Cardiac muscle cell (in vitro differentiated cells and primary cell): ENCODE measurements around the gene LAMB4. TPM values are rescaled to one million over a fixed set of nuclear protein-coding genes. Genes with fewer than 3 reads are reported as not detected.

Experiments
- DNase-seq, 2 donors: peaks; one replicate each; pipeline versions ENCODE4 v3.0.0 to v3.0.0-alpha.2; 2010 to 2017; ENCODE audit warnings: low read depth in 1 of 2, low spot score in 1 of 2
- H3K27ac ChIP-seq: fragments of 200-600 bp; sonication (generic); 2 replicates; pipeline ENCODE4 v1.5.1; 2016
- H3K27me3 ChIP-seq: fragments of 200-600 bp; sonication (generic); 2 replicates; pipeline ENCODE4 v1.6.0; 2016; ENCODE audit warnings: control low read depth
- H3K36me3 ChIP-seq: fragments of 200-600 bp; sonication (generic); 2 replicates; pipeline ENCODE4 v1.5.1; 2016; ENCODE audit warnings: control low read depth
- H3K4me1 ChIP-seq: fragments of 200-600 bp; sonication (generic); 2 replicates; pipeline ENCODE4 v1.8.1; 2017; ENCODE audit warnings: low read depth, mild to moderate bottlenecking, mixed run types
- H3K4me3 ChIP-seq: fragments of 200-600 bp; sonication (generic); 2 replicates; pipeline ENCODE4 v1.5.1; 2016; ENCODE audit warnings: mild to moderate bottlenecking
- H3K9me3 ChIP-seq: fragments of 200-600 bp; sonication (generic); 2 replicates; pipeline ENCODE4 v1.5.1; 2017; ENCODE audit warnings: low read depth, mild to moderate bottlenecking, control low read depth
- CTCF ChIP-seq: IDR thresholded peaks from 2 replicates; pipeline ENCODE4 v1.5.1; 2012; ENCODE audit warnings: low read depth, mild to moderate bottlenecking, low read length
- polyA plus RNA-seq: library from polyadenylated mRNA; unstranded; fragments of >200 nt; fragmentation: Nextera tagmentation; extraction: Ambion mirVana; gene quantifications from 2 replicates; pipeline ENCODE4 v1.2.1, GENCODE V29; 2016
- total RNA-seq: library from RNA; depleted of rRNA; stranded (reverse); fragments of >200 nt; gene quantifications from 2 replicates; pipeline ENCODE4 v1.2.3, GENCODE V29; 2016

Gene LAMB4
- total and polyA plus RNA-seq, 2 experiments from 2014 or later, result not detected

GRCh38 chr7:107995184-107996071 is 134.7 kb downstream of the LAMB4 start:
- Histone ChIP-seq H3K4me1 (peaks cover 17% of the 10 kb centered on the region), H3K4me3 (no peak overlapping the region)
- TF ChIP-seq CTCF, result no peak

GRCh38 chr7:107994421-107995030 is 135.6 kb downstream of the LAMB4 start:
- no peak overlapping the region for H3K4me3 ChIP-seq
- no peaks in the 10 kb centered on the region for H3K9me3 ChIP-seq
- peaks cover 17% of the 10 kb centered on the region for H3K4me1 ChIP-seq
- no peaks in the 10 kb centered on the region for H3K27me3 ChIP-seq
- H3K27ac ChIP-seq, result no peak overlapping the region
- H3K36me3 ChIP-seq, result no peaks in the 10 kb centered on the region
- DNase-seq, result peak in 1 of 2 donors; percentile 56
- TF ChIP-seq CTCF, result no peak

More at GRCh38 chr7:107995184-107996071, 134.7 kb downstream of the LAMB4 start:
- peak overlapping the region; percentile 18 for H3K27ac ChIP-seq
- no peaks in the 10 kb centered on the region for H3K27me3 ChIP-seq
- H3K36me3 ChIP-seq, result no peaks in the 10 kb centered on the region
- H3K9me3 ChIP-seq, result no peaks in the 10 kb centered on the region
- DNase-seq, result peak; percentile 57 to 85

GRCh38 chr7:107993891-107994291 is 136.3 kb downstream of the LAMB4 start:
- H3K27ac ChIP-seq, result no peak overlapping the region
- H3K36me3 ChIP-seq, result no peaks in the 10 kb centered on the region
- no peak overlapping the region for H3K4me3 ChIP-seq
- H3K27me3 ChIP-seq, result no peaks in the 10 kb centered on the region
- H3K4me1 ChIP-seq, result peaks cover 17% of the 10 kb centered on the region
- DNase-seq, result no peak
- H3K9me3 ChIP-seq, result no peaks in the 10 kb centered on the region
- TF ChIP-seq CTCF, result no peak

GRCh38 chr7:107989618-107990373 is 140.4 kb downstream of the LAMB4 start:
- Histone ChIP-seq H3K4me1 (no peaks in the 10 kb centered on the region), H3K9me3 (no peaks in the 10 kb centered on the region), H3K36me3 (no peaks in the 10 kb centered on the region), H3K27me3 (no peaks in the 10 kb centered on the region), H3K27ac (no peak overlapping the region), H3K4me3 (no peak overlapping the region)
- peak in 1 of 2 donors; percentile 80 for DNase-seq
- TF ChIP-seq CTCF, result no peak

GRCh38 chr7:107982918-107983389 is 147.2 kb downstream of the LAMB4 start:
- Histone ChIP-seq H3K36me3 (no peaks in the 10 kb centered on the region), H3K27ac (peak overlapping the region; percentile 3), H3K9me3 (no peaks in the 10 kb centered on the region), H3K4me1 (peaks cover 19% of the 10 kb centered on the region), H3K4me3 (no peak overlapping the region), H3K27me3 (no peaks in the 10 kb centered on the region)
- peak; percentile 32 for TF ChIP-seq CTCF
- no peak for DNase-seq
